VCaP (cell line): ENCODE results near the gene GRIA1.

Source experiments
- H3K27ac ChIP-seq: fragments of 450-650 bp; 2 replicates; pipeline ENCODE4 v1.5.1; 2017
- TF ChIP-seq, protein P1 (sequence below): fragments of 450-650 bp; conservative IDR thresholded peaks from 2 replicates; pipeline ENCODE4 v1.5.1; 2017; ENCODE audit warnings: mild to moderate bottlenecking, moderate library complexity

The GRIA1 gene

DNA sequence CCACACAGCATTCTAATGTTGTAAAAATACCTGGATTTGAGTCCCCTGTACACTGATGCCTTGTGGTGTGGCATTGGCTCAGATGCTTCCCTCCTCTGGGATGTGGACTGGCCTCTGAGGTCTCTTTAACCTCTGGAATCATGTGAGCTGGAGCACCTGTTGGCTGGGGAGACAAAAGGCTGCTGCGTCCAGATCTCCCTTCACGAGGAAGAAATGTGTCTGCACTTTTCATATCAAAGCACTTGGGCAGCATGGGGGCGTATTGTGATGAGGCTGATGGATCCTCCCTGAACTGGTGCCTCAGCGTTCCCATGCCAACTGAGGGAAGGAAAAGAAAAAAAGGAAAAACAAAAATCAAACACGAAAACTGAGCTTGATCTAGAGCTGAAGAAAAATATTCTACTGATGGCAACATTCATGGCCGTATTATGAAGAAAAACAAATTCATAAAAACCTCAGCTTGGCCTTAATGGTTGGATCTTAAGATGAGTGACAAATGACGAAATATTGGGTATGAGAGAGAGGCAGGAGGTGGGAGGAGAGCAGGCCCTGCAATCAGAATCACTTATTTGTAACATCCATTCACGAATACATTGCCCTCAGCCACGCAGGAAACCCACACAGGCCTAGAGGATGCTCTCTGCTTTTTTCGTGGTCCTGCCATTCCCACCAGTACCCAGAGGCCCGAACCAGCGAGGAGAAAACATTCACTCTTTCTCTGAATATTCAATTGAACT is 26.2 kb downstream of the GRIA1 start:
- TF ChIP-seq, protein P1, sequence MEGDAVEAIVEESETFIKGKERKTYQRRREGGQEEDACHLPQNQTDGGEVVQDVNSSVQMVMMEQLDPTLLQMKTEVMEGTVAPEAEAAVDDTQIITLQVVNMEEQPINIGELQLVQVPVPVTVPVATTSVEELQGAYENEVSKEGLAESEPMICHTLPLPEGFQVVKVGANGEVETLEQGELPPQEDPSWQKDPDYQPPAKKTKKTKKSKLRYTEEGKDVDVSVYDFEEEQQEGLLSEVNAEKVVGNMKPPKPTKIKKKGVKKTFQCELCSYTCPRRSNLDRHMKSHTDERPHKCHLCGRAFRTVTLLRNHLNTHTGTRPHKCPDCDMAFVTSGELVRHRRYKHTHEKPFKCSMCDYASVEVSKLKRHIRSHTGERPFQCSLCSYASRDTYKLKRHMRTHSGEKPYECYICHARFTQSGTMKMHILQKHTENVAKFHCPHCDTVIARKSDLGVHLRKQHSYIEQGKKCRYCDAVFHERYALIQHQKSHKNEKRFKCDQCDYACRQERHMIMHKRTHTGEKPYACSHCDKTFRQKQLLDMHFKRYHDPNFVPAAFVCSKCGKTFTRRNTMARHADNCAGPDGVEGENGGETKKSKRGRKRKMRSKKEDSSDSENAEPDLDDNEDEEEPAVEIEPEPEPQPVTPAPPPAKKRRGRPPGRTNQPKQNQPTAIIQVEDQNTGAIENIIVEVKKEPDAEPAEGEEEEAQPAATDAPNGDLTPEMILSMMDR = no peak
- no peak overlapping the region for H3K27ac ChIP-seq

DNA sequence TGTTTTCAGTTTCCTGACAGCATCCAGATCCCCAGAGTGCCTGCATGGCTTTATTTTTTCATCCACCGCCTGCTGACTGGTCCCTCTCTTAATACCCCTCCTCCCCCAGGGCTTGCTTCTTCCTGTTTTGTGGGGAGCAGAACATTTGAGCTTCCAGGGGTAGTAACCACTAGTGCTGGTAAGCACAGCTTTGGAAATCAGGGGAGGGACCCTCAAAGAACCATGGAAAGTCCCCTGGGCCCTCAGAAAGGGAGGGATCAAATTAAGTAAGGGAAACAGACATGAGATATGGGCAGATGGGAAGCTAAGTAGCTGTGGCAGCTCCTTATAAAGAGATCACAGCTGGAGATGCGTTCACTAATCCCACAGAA is 26.8 kb downstream of the GRIA1 start:
- TF ChIP-seq, protein P1 = no peak
- H3K27ac ChIP-seq = no peak overlapping the region

DNA sequence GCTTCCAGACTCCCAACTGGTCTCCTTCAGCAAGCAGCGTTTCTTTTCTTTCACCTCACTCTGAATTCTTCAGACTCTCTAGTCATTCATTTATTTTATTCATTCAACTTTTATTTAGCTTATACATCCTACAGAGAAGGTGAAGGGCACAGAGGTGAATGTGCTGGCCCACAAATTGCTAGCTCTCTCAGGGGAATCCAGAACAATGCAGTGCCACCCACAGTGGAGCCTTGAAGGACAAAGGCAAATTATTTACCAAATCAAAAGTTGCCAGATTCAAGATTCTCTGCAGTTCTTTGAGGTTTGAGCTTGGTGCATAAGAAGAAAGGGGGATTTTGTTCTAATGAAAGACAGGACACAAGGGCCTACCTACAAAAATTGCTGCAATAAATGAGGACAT is 29.7 kb downstream of the GRIA1 start:
- H3K27ac ChIP-seq = no peak overlapping the region
- TF ChIP-seq, protein P1 = no peak

DNA sequence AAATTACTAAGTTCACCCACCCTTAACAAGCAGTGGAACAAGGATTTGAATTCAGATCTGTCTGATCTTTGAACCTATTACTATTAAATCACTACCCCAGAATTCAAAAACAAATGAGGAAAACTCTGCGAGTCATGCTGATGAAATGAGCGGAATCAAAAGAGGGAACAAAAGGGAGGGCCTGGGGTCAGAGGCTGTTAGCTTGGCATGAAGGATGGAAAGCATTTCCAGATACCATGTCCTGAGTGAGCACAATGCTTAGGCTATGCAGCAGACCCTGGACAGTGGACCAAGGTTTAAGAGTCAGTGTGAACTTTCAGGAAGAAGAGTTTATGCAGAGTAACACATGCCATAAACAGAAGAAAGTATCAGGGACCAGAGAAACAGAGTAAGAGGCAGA is 30.5 kb downstream of the GRIA1 start:
- TF ChIP-seq, protein P1 = no peak
- no peak overlapping the region for H3K27ac ChIP-seq

DNA sequence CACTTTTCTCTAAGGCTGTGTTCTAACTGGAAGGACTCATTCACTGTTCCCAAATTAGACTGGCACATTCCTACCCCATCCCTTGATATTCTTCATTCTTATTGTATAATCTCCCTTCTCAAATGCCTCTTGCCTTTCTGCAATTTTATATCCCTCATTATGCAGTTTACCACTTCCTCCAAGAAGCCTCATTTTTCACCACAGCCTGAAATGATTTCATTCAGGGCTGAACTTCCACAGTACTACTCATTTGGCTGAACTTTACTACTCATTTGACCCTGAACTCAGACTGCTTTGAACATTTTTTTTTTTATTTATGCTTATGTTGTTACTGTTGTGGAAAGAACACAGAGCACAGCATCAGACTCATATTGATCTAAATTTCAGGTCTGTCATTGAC is 32.7 kb downstream of the GRIA1 start:
- H3K27ac ChIP-seq = no peak overlapping the region
- TF ChIP-seq, protein P1 = no peak

DNA sequence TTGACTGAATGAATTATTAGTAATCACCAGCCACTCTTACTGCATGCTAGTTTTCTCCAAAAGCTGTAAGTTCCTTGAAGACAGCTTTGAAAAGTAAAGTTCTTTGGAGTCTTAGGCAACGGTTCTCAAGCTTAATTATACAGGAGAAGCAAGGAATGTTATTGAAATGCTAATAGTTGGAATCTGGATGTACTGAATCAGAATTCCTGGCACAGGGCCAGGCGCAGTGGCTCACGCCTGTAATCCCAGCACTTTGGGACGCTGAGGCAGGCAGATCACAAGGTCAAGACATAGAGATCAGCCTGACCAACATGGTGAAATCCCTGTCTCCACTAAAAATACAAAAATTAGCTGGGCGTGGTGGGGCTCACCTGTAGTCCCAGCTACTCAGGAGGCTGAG is 33.4 kb downstream of the GRIA1 start:
- TF ChIP-seq, protein P1 = no peak
- H3K27ac ChIP-seq = no peak overlapping the region

DNA sequence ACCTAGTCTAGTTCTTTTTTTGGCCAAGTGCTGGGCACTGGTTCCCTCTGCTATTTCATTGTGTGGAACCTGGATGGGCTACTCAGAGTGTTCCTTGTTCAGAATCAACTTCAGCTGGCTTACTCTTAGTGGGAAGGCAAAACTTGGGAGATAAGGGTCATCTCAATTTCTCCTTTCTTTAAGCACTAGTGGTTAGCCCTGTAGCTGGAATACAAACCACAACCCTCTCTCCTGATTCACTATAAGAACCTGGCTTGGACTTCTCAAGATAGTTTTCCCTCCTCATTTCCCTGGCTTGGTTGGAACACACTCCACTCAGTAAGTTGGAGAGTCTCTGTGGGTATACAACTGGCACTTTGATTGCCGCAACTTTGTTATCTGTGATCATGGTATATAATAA is 35.1 kb downstream of the GRIA1 start:
- TF ChIP-seq, protein P1 = no peak
- no peak overlapping the region for H3K27ac ChIP-seq
